Astrocyte (in vitro differentiated cells and primary cell): ENCODE results near the gene ERRFI1.

Source experiments
- EZH2 ChIP-seq: IDR thresholded peaks from 2 replicates; pipeline ENCODE4 v1.6.1; 2012; ENCODE audit warnings: mild to moderate bottlenecking, low read length, inconsistent platforms; ENCODE audit not compliant: insufficient read depth
- TF ChIP-seq, protein P1 (sequence below): IDR thresholded peaks from 2 replicates; pipeline ENCODE4 v1.5.1; 2011; ENCODE audit warnings: low read depth, mild to moderate bottlenecking, inconsistent platforms, low read length, moderate library complexity; ENCODE audit not compliant: insufficient read depth

GRCh38 chr1:8046391-8046790 lies 20.3 kb upstream of the ERRFI1 start:
- TF ChIP-seq, protein P1, sequence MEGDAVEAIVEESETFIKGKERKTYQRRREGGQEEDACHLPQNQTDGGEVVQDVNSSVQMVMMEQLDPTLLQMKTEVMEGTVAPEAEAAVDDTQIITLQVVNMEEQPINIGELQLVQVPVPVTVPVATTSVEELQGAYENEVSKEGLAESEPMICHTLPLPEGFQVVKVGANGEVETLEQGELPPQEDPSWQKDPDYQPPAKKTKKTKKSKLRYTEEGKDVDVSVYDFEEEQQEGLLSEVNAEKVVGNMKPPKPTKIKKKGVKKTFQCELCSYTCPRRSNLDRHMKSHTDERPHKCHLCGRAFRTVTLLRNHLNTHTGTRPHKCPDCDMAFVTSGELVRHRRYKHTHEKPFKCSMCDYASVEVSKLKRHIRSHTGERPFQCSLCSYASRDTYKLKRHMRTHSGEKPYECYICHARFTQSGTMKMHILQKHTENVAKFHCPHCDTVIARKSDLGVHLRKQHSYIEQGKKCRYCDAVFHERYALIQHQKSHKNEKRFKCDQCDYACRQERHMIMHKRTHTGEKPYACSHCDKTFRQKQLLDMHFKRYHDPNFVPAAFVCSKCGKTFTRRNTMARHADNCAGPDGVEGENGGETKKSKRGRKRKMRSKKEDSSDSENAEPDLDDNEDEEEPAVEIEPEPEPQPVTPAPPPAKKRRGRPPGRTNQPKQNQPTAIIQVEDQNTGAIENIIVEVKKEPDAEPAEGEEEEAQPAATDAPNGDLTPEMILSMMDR = no peak
- TF ChIP-seq EZH2 = no peak
